ENCODE measurements around the gene NDUFV1.
"Not testable (repeated sequence)": the region's sequence is repeated elsewhere in the genome, so short reads cannot be mapped to it uniquely, and the experiment has no call there.

NDUFV1 gene

DNA sequence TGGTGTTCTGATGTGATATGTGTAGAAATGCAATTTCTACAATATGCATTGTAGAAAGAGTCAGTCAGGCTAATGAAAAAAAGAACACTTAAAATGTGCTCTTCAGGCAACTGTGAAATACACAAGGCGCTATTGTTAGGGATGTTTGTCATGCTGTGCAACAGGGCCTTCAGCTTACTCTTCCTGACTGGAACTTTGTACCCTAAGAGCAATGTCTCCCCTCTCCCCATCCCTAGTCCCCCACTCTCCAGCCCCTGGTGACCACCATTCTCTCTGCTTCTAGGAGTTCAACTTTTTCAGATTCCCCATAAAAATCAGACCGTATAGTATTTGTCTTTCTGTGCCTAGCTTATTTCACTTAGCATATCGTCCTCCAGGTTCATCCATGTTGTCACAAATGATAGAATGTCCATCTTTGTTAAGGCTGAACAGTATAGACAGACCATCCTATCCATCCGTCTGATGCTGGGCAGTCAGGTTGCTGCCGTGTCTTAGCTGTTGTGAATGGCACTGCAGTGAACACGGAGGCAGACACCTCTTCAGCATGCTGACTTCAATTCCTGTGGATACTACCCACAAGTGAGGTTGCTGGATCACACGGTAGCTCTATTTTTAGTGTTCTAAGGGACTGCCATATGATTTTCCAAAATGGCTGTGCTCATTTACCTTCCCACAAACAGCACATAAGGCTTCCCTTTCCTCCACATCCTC lies 10.7 kb downstream of the NDUFV1 start:
- DNase-seq (ENCODE audit: low read depth, low spot score), result no peak
- Histone ChIP-seq H3K9ac (ENCODE audit: insufficient read length) (no peak overlapping the region), H3K4me3 (no peak overlapping the region), H3K9me3 (ENCODE audit: low read depth, low read length) (no peaks in the 10 kb centered on the region), H3K36me3 (ENCODE audit: insufficient read depth, low read length) (no peaks in the 10 kb centered on the region; the same call in 1 of the 2 replicates), H3K27ac (no peak overlapping the region)
- TF ChIP-seq EZH2 (IDR thresholded peaks at IDR 0.05) (no peak), POLR2AphosphoS5 (IDR thresholded peaks at IDR 0.05; ENCODE audit: borderline replicate concordance, low read depth, low read length) (no peak), FOXP2 (optimal IDR thresholded peaks at IDR 0.05; ENCODE audit: control extremely low read depth, extremely low read length, insufficient read depth) (no peak)

DNA sequence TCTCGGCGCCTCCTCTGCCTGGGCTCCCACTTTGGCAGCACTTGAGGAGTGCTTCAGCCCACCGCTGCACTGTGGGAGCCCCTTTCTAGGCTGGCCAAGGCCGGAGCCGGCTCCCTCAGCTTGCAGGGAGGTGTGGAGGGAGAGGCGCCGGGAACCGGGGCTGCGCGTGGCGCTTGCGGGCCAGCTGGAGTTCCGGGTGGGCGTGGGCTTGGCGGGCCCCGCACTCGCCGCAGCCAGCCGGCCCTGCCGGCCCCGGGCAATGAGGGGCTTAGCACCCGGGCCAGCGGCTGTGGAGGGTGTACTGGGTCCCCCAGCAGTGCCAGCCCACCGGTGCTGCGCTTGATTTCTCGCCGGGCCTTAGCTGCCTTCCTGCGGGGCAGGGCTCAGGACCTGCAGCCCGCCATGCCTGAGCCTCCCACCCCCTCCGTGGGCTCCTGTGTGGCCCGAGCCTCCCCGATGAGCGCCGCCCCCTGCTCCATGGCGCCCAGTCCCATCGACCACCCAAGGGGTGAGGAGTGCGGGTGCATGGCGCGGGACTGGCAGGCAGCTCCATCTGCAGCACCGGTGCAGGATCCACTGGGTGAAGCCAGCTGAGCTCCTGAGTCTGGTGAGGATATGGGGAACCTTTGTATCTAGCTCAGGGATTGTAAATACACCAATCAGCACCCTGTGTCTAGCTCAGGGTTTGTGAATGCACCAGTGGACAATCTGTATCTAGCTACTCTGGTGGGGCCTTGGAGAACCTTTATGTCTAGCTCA lies 12.3 kb downstream of the NDUFV1 start:
- not testable (repeated sequence) for H3K9ac ChIP-seq (ENCODE audit: insufficient read length); DNase-seq (ENCODE audit: low read depth, low spot score)

DNA sequence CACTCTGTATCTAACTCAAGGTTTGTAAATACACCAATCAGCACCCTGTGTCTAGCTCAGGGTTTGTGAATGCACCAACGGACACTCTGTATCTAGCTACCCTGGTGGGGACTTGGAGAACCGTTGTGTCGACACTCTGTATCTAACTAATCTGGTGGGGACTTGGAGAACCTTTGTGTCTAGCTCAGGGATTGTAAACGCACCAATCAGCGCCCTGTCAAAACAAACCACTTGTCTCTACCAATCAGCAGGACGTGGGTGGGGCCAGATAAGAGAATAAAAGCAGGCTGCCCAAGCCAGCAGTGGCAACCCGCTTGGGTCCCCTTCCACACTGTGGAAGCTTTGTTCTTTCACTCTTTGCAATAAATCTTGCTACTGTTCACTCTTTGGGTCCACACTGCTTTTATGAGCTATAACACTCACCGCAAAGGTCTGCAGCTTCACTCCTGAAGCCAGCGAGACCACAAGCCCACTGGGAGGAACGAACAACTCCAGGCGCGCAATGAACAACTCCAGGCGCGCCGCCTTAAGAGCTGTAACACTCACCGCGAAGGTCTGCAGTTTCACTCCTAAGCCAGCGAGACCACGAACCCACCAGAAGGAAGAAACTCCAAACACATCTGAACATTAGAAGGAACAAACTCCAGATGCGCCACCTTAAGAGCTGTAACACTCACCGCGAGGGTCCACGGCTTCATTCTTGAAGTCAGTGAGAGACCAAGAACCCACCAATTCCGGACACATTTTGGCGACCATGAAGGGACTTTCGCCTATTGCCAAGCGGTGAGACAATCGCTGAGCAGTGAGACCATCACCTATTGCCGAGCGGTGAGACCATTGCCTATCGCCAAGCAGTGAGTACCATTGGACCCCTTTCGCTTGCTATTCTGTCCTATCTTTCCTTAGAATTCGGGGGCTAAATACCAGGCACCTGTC lies 13.2 kb downstream of the NDUFV1 start:
- not testable (repeated sequence) for DNase-seq (ENCODE audit: low read depth, low spot score); H3K4me3 ChIP-seq; H3K36me3 ChIP-seq (ENCODE audit: insufficient read depth, low read length); H3K9me3 ChIP-seq (ENCODE audit: low read depth, low read length); H3K9ac ChIP-seq (ENCODE audit: insufficient read length); H3K27ac ChIP-seq

More for the DNA sequence above, 12.3 kb downstream of the NDUFV1 start:
- H3K27ac ChIP-seq; H3K4me3 ChIP-seq; H3K9me3 ChIP-seq (ENCODE audit: low read depth, low read length); H3K36me3 ChIP-seq (ENCODE audit: insufficient read depth, low read length): not testable (repeated sequence)

- DNase-seq (ENCODE audit: low read depth, low spot score); H3K9me3 ChIP-seq (ENCODE audit: low read depth, low read length); H3K9ac ChIP-seq (ENCODE audit: insufficient read length); H3K27ac ChIP-seq; H3K4me3 ChIP-seq; H3K36me3 ChIP-seq (ENCODE audit: insufficient read depth, low read length): not testable (repeated sequence)
These were observed 13.9 kb downstream of the NDUFV1 start for GRCh38 chr11:67620621-67621020.

DNA sequence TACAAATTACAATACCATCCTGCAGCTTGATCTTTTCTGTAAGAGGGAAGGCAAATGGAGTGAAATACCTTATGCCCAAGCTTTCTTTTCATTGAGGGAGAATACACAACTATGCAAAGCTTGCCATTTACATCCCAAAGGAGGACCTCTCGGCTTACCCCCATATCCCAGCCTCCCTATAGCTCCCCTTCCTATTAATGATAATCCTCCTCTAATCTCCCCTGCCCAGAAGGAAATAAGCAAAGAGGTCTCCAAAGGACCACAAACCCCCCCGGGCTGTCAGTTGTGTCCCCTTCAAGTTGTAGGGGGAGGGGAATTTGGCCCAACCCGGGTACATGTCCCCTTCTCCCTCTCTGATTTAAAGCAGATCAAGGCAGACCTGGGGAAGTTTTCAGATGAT lies 15.2 kb downstream of the NDUFV1 start:
- DNase-seq (ENCODE audit: low read depth, low spot score); H3K36me3 ChIP-seq (ENCODE audit: insufficient read depth, low read length); H3K9me3 ChIP-seq (ENCODE audit: low read depth, low read length); H3K9ac ChIP-seq (ENCODE audit: insufficient read length); H3K27ac ChIP-seq; H3K4me3 ChIP-seq: not testable (repeated sequence)

- not testable (repeated sequence) for H3K36me3 ChIP-seq (ENCODE audit: insufficient read depth, low read length); H3K27ac ChIP-seq; H3K4me3 ChIP-seq; H3K9ac ChIP-seq (ENCODE audit: insufficient read length); DNase-seq (ENCODE audit: low read depth, low spot score); H3K9me3 ChIP-seq (ENCODE audit: low read depth, low read length)
These were observed 16.2 kb downstream of the NDUFV1 start for GRCh38 chr11:67622905-67623304.

- not testable (repeated sequence) for H3K9me3 ChIP-seq (ENCODE audit: low read depth, low read length); H3K27ac ChIP-seq; DNase-seq (ENCODE audit: low read depth, low spot score); H3K36me3 ChIP-seq (ENCODE audit: insufficient read depth, low read length); H3K9ac ChIP-seq (ENCODE audit: insufficient read length); H3K4me3 ChIP-seq
These were observed 17.1 kb downstream of the NDUFV1 start for GRCh38 chr11:67623795-67624194.

GRCh38 chr11:67626131-67626833 lies 19.5 kb downstream of the NDUFV1 start:
- H3K27ac ChIP-seq; DNase-seq (ENCODE audit: low read depth, low spot score); H3K4me3 ChIP-seq; H3K9me3 ChIP-seq (ENCODE audit: low read depth, low read length); H3K9ac ChIP-seq (ENCODE audit: insufficient read length); H3K36me3 ChIP-seq (ENCODE audit: insufficient read depth, low read length): not testable (repeated sequence)

GRCh38 chr11:67626970-67627369 lies 20.2 kb downstream of the NDUFV1 start:
- H3K9ac ChIP-seq (ENCODE audit: insufficient read length), result no peak overlapping the region
- H3K36me3 ChIP-seq (ENCODE audit: insufficient read depth, low read length), result no peaks in the 10 kb centered on the region
- no peak overlapping the region for H3K27ac ChIP-seq
- no peak overlapping the region for H3K4me3 ChIP-seq
- H3K9me3 ChIP-seq (ENCODE audit: low read depth, low read length), result no peaks in the 10 kb centered on the region
- TF ChIP-seq FOXP2 (optimal IDR thresholded peaks at IDR 0.05; ENCODE audit: control extremely low read depth, extremely low read length, insufficient read depth) (no peak), POLR2AphosphoS5 (IDR thresholded peaks at IDR 0.05; ENCODE audit: borderline replicate concordance, low read depth, low read length) (no peak), EZH2 (IDR thresholded peaks at IDR 0.05) (no peak)
- no peak for DNase-seq (ENCODE audit: low read depth, low spot score)
